Tibial nerve (tissue), 3 donors: ENCODE results near the gene ZNF385C.

Experiments used
- CTCF ChIP-seq, 5 experiments: fragments of 200-600 bp in 3 of 5; fragments of 450-650 bp in 2 of 5; sonication (generic) in 3 of 5; IDR thresholded peaks; one replicate each; pipeline ENCODE4 v1.5.1; 2016 to 2019; ENCODE audit warnings: antibody characterized with exemption in 5 of 5, mild to moderate bottlenecking in 3 of 5, moderate library complexity in 2 of 5
- POLR2A ChIP-seq, 2 donors: fragments of 450-650 bp; IDR thresholded peaks; one replicate each; pipeline ENCODE4 v1.6.1; 2017; ENCODE audit warnings: antibody characterized with exemption in 2 of 2, mild to moderate bottlenecking in 2 of 2, moderate library complexity in 2 of 2

DNA sequence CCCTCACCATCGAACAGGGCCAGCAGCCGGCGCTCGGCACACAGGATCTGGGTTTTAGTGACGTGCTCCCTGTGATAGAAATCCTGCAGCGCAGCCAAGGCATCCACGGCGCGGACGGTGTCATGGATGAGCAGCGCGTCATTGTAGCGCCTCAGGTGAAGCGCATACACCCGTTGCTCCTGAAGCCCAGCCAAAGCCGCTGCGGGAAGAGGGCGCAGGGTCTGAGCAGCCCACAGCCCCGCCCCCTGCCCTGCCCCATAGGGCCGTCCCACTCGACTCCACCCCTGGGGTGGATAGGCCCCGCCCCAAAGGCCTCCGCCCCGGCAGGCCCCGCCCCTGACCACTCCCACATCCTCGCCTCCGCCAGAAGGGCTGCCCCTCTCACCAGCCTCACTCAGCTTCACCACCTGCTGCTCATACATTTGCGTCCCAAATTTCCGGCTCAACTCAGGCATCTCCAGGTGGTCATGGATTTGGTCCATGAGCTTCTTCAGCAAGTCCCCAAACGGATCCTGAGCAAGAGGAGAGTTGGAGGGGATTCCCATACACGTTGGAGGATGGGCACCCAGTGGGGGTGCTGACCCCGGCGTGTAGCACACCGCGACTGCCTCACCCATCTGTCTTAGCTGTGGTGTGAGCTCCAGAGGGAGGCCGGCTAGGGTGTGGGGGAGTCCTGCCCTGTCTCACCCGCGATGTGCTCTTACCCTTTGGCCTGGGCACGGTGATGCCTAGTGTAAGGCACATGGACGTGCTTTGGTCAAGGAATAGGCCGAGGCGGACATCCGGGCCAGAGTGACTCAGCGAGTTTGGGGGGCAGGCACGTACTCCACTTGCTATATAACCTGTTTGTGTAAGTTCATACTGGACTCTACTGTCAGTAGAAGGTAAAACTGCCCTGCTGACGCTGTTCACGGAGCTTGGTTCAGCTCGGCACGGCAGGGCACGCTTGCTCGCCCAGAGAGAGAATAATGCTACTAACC lies 9.6 kb upstream of the ZNF385C start:
- no peak for TF ChIP-seq CTCF (IDR thresholded peaks at IDR 0.05)
- TF ChIP-seq POLR2A (IDR thresholded peaks at IDR 0.05) = no peak
